EL (cell line): ENCODE data around the gene CMTM5.
"Not testable (repeated sequence)": the region's sequence is repeated elsewhere in the genome, so short reads cannot be mapped to it uniquely, and the experiment has no call there.

Source experiments
- DNase-seq: peaks from one replicate; pipeline ENCODE4 v3.0.0-alpha.2; 2016

The CMTM5 gene

DNA sequence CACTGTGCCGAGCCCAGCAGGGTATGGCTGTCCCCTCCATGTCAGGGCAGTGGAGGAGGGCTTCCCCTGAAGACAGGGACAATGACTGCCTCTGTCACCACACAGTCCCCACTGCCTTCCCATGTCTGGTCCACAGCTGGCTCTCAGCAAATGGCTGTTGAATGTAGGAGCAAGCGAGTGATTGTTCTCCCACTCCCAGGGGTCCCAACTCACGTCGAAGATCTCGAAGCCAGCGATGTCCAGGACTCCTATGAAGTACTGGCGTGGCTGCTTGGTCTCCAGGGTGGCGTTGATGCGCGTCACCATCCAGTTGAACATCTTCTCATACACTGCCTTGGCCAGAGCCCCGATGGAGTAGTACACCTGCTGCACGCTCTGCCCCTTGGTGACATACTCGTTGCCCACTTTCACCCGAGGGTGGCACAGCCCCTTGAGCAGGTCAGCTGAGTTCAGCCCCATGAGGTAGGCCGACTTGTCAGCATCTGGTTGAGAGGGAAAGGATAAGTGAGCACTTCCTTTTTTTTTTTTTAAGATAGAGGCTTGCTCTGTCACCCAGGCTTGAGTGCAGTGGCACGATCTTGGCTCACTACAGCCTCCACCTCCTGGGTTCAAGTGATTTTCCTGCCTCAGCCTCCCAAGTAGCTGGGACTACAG, 23.8 kb downstream of the CMTM5 start:
- DNase-seq: not testable (repeated sequence)

DNA sequence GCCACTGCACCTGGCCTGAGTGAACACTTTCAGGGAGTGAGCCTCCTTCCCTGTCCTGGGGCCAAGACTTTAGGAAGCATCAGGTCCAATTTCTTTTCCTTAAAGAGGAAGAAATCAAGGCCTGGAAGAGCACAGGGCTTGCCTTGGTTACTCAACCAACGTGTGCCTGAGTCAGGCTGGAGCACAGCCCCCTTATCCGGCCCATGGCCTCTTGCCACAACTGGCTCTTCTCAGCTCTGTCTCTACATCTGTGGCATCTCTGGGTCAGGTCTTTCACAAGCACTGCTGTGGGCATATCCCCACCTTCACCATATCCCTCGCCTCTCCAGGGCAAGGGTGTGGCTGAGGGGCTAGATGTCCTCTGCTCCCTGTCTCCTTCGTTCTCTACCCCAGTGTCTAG, 24.4 kb downstream of the CMTM5 start:
- no peak for DNase-seq

DNA sequence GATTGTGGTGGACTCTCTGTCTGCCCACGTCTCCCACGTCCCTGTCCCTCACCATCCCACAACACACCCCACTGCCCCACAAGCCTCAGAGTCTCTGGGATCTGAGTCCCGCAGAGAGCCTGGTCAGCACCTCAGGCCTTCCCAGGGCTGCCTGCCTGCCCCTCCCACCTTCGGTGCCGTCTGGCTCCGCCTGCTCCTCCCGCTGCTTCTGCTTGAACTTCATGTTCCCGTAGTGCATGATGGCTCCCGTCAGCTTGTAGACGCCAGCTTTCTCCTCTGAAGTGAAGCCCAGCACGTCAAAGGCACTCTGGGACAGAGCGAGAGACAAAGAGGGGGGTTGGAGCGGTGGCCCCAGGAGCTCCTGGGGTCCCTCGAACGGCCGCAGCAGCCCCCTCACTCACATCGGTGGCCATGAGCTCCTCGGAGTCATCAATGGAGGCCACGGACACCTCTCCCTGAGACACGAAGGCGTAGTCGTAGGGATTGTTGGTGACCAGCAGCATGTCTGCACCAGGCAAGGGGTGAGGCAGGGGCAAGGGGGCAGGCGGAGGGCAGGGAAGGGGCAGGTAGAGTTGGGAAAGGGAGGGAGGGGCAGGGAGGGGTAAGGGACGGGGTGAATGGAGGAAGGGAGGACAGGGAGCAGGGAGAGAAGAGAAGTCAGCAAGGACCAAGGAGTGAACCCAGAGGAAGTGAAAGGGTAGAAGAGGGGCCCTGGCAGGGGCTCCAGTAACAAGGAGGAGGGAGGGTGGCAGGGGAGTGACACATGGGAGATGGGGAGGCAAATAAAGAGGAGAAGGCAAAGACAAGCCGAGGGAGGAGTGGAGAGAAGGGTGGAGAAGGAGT, 25.7 kb downstream of the CMTM5 start:
- DNase-seq: no peak

DNA sequence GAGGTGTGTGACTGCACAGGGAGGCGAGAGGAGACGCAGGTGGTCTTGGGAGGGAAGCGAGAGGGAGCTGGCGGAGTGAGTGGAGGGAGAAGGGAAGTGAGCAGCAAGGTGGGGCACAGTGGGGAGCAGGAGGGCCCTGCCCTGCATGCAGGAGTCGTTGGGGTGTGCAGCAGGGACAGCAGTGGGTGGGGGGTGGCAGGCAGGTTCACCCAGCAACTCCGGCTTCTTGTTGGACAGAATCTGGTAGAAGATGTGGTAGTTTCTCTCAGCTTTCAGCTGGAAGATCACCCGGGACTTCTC, 26.2 kb downstream of the CMTM5 start:
- no peak for DNase-seq

DNA sequence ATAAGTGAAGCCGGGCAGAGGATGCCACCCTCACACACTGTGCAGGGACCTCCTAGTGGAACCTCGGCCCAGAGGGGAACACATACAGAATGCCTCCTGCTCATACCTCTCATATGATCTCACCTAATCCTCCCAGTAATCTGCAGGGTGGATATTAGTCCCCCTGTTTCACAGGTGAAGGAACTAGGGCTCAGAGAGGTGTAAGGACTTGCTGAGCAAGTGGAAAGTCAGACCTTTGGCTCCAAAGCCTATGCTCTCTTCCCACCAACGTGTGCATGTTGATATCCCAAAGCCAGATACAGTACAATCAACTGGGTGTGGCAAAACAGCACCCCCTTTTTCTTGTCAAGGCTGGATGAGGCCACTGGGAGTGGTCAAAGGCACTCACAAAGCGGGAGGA, 27.1 kb downstream of the CMTM5 start:
- no peak for DNase-seq

DNA sequence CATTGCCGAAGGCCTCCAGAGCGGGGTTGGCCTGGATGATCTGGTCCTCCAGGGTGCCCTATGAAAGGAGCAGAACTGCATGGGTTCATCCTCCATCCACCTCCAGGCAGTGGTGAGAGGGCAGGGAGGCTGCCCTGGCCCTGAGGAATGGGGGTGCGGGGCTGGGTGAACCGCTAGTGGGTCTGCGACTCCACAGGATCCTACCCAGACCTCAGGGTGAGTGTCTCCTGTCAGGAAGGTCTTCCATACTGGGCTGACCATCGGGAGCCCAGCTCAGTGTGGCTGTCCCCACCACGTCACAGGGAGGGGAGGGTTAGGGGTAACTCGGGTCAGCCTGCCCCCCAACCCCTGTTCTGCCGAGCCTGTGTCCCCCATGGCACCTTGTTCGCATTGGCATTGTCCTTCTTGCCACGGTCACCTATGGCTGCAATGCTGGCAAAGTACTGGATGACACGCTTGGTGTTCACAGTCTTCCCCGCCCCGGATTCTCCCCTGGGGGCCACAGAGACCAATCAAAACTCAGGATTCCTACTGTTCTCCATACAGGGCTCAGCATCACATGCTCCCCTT, 27.6 kb downstream of the CMTM5 start:
- DNase-seq: no peak

DNA sequence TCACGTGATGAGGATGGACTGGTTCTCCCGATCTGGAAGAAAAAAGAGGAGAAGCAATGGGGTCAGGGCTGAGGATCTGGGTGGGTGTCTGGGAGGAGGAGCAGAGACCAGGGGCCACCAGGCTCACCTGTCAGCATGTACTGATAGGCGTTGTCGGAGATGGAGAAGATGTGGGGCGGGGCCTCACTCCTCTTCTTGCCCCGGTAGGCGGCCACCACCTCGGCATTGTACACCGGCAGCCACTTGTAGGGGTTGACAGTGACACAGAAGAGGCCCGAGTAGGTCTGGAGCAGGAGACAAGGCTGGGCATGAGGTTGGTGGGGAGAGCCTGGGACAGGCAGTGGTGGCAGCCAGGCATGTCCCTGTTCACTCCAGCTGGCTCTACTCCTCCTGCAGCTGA, 28.2 kb downstream of the CMTM5 start:
- no peak for DNase-seq

DNA sequence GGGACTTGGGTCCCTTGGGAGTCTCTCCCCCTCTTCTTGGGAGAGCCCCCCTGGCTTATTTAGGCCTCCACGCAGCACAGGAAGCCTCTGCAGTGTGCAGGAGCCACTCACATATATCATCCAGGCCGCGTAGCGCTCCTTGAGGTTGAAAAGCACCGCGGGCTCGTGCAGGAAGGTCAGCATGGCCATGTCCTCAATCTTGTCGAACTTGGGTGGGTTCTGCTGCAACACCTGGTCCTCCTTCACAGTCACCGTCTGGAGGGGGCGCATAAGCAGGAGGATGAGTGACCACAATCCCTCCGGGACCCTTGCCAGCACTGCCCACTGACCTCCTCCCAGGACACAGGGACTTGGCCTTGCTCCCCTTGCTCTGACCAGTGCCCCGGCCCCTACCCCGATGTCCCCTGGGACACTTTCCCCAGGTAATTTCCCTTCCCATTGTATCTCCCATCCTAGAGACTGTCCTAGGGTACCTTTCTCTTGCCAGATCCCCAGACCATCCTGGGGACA, 28.7 kb downstream of the CMTM5 start:
- DNase-seq: no peak

DNA sequence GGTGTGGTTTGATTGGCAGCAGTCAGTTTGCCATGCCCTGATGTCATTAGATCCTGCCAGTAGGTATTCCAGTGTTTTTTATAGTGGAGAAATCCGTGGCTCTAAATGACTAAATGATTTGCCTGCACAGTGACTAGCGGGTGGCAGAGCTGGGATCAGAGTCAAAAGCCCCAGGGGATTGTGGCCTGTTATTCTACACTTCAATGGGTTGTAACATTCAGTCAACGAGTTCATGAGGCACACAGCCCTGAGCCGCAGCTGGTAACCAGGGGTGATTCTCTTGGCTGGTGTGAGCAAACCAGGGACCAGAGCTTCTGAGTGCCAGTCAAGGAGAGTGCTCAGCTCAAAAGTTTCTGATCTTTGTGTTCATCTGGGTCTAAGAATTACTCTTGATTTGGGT, 29.4 kb downstream of the CMTM5 start:
- DNase-seq: no peak

DNA sequence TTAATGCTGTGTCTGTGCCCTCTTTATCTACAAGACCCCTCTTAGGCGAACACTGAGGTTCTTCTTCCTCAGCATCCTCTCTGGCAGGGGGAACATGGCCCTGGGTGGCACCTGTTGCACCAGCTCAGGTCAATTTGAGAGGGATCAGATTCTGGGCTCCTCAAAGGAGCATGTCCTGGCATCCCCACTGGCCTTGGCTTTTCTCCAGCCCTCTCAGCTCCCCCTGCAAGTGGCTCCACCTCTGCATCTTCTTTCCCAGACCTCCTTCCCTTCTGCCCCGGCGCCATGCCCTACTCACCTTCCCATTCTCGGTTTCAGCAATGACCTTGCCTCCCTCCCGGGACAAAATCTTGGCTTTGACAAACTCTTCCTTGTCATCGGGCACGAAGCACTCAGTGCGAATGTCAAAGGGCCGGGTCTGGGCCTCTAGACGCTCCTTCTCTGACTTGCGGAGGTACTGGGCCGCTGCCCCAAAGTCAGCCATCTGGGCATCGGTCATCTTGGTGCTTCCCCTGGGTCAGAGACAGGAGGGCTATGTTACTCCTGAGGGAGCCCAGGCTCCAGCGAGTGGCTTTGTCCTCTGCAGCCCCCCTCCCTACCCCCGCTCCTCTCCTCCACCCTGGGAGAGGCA, 30.0 kb downstream of the CMTM5 start:
- no peak for DNase-seq

DNA sequence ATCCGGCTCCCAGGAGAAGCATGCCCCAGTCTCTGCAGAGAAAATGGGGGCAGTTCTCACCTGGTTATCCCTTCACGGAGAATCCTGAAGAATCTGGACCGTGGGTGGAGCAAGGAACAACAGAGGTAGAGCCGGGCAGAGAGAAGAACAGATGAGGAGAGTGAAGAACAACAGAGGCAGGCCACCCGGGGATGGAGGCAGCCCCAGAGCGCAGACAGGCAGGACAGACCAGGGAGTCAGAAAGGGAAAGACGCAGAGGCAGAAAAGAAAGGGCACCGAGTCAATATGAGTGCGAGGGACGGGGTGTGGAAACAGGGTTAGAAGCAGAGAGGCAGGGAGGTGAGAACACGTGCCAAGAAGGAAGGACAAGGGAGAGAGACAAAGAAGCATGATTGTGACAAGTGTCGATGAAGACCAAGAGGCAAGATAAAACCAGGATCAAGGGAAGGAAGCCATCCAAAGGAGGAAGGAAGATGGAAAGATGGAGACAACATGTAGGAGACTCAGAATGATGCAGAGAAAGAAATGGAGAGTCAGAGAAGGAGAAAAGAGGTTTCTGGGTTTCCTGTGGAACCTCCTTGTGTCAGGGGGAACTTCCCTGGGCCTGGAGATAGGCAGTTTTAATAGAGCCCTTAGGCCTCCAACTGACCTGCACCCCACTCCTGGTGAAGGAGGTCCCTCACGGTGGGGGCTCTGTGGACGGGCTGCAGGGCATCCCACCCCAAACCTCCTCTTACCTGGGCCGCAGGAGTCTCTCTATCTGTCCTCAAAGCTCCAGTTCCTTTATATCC, 30.9 kb downstream of the CMTM5 start, which contains the start of gene MYH6:
MYH6 (minus strand) TSS at position 758 of the 791 bp plus-strand sequence. CDS start 1,050 bp downstream, outside the sequence.
- DNase-seq: no peak

DNA sequence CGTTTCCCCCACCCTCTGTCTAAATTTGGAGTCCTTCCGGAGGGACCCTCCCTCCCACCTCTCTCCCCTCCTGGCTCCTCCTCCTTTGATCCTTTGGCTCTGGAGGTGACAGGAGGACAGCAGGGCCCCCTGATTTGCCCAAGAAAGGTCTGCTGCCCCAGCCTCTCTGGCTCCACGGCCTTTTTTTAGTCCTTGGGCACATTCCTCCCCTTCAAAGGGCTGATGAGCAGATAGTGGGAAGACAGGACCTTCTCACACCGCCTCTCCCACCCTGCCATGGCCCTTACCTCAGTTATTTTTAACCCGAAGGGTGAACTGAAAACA, 31.4 kb downstream of the CMTM5 start:
- DNase-seq: no peak

DNA sequence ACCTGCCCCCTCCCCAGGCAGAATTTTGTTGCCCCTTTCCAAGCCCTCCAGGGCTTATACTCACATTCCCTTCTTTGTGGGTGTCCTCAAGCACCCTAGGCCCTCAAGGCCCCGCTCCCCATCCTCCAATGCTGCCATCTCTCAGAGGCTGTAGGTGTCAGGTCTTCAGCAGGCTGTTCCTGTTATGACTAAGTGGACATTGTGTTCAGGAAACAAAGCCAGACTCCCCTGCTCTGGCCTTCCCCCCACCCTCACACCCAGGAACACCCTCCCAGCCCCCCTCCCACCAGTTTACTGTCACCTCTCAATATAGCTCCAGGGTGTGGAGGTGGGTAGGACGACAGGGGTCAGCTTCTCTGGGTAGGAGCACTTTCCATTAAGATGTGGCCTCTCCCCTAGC, 32.6 kb downstream of the CMTM5 start:
- DNase-seq: no peak

DNA sequence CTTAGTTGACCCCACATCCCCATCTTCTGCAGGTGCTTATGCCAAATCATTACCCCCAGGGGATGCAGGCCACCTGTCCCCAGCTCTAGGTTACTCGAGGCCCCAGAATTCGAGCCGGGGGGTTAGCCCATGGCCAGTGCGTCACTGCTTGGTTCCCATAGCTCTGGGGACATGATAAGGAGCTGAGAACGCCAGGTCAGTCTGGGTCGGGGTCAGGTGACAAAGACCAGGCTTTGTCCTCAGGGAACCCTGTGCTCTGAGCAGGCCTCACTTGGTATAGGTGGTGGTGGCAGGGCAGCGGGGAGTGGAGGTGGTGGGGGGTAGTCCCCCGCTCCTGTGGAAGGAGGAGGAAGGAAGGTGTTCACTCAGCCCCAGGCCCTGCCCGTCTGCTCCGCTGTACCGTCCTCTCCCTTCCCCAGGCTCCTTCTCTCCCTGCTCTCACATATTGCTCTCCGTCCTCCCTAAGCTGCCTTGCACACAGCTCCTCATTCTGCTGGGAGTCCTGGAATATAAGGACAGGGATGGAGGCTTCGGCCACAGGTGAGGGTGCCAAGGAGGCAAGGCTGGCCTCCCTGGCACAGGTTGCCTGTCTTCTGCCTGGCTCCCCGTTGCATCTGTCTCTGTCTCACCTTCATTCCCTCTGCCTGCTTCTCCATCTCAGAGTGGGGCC, 33.3 kb downstream of the CMTM5 start:
- DNase-seq: no peak

DNA sequence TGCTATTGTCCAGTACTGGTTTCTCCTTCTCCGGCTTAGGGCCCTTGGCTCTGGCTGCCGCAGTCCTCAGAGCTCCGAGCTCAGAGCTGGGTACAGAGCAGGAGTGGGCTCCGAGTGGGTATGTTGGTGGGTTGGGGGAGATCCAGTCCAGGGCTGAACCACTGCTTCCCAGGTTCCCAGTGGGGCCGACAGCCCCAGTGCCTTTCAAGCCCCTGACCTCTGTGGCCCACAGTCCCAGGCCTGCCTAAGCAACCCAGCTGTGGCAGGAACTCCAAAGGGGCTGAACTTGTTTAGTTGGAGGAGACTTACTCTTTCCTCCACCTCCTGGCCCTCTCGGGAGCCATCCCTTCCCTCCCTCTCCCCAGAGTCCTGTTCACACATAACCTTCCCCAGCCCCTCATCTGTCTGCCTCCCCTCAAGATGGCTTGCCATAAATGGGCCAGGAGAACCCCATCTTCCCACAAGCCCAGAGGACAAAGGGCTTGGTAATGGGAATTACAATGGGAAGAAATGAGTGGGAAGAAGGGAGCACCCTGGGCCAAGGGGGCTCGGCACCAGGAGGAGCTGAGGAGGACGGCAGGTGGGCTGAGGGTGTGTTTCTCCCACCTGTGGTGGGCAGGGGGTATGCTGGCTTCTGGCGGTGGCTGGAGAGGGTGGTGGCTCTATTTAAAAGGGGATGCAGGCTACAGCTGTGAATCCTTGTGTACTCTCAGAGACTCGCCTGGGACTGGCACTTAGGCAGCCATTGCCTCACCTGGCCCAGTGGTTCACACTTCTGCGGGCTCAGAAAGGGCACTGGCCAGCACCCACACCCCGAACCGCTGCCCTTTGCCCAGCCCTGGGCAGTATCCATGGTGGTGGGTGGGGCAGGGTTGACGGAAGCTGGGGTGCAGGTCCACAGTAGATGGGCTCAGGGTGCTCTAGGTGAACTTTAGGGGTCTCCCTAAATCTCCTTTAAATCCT, 35.0 kb downstream of the CMTM5 start:
- no peak for DNase-seq

DNA sequence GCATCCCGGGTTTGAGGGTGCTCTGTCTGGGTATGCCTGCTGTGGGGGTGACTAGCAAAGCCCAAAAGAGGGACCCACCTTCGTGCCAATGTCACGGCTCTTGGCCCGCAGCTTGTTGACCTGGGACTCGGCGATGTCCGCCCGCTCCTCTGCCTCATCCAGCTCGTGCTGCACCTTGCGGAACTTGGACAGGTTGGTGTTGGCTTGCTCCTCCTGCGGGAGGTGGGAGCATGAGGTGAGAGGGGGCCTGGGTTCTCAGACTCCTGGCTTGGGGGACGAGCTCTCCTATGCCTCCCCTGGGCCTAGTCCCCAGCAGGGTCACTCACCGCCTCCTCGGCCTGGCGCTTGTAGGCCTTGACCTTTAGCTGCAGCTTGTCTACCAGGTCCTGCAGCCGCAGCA, 36.8 kb downstream of the CMTM5 start:
- no peak for DNase-seq

DNA sequence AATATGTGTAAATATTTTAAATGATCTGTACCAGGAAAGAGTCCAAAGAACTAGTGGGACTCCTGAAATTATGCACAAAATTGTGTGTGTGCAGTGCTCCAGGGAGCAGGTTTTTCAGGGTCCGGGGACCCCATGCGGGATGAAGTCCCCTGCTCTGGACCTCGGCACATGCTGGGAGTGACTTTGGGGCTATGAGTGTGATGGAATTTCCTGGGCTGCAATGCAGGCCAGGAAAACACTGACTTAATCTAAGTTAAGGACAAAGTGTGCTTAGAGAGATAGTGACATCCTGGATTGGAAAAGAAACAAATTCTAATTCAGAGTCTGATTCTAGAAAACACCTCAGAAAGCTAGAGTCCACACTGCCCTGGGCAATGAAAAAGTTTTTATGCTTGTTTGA, 37.4 kb downstream of the CMTM5 start:
- no peak for DNase-seq

DNA sequence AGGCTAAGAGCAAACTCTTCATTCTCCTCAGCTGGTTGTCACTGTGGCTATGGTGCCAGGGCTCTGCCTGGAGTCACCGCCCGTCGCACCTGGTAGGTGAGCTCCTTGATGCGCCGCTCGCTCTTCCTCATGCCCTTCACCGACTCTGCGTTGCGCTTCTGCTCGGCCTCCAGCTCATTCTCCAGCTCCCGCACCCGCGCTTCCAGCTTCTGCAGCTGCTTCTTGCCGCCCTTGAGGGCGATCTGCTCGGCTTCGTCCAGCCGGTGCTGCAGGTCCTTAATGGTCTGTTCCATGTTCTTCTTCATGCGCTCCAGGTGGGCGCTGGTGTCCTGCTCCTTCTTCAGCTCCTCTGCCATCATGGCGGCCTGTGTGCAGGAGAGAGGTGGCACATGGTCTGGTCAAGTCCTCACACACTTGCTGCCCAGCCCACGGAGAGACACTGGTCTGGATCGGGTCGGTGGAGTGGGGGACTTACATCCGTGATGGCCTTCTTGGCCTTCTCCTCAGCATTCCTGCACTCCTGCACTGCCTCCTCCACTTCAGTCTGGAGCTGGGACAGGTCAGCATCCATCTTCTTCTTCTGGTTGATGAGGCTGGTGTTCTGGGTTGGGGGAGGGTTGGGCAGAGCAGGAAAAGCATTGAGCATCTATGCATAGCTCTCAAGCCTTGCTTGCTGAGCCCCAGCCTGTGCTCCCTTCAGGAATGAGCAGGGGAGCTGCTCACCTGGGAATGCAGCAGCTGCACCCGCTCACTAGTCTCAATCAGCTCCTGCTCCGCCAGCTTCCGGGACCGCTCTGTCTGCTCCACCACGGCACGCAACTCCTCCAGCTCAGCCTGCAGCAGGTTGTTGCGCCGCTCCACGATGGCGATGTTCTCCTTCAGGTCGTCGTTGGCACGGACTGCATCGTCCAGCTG, 38.3 kb downstream of the CMTM5 start:
- no peak for DNase-seq

DNA sequence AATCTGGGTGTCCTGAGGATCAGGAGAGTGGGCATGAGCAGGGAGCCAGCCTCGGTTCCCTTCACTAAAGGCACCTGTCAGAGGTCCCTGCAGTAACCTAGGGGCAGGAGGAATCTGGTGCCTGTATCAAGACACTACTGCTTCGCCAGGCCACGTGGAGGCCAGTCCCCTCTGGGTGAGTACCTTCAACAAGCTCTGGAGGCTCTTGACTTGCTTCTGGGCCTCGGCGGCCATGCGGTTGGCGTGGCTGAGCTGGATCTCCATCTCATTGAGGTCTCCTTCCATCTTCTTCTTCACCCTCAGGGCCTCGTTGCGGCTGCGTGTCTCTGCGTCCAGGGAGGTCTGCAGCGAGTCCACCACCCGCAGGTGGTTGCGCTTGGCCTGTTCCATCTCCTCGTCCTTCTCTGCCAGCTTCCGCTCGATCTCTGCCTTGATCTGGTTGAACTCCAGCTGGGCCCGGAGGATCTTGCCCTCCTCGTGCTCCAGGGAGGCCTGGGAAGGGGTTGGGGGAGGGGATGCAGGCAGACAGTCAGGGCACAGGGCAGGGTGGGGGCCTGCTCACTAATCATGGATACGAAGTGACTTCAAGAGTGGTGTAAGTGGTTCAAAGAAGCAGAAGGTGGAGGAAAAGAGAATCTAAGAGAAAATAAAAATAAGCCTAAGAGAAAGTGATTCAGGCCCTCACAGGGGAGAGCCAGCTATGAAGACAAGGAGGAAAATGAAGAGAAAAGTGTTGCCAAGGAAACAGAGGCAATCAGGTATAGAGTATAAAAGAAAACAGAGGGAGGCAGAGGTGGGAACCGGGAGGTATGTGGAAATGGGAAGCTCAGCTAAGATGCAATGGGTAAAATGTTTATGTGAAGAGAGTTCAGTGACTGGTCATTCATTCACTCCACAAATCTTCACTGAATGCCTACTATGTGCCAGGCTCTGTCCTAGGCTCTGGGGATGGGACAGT, 39.3 kb downstream of the CMTM5 start:
- DNase-seq: no peak
